Measurements from ENCODE around the gene ALOX12B. TPM values are rescaled to one million over a fixed set of nuclear protein-coding genes. Genes with fewer than 3 reads are reported as not detected.

The ALOX12B gene
- total RNA-seq, 4 donors from 2014 or later: 91.4 to 150 (median 119) TPM

DNA sequence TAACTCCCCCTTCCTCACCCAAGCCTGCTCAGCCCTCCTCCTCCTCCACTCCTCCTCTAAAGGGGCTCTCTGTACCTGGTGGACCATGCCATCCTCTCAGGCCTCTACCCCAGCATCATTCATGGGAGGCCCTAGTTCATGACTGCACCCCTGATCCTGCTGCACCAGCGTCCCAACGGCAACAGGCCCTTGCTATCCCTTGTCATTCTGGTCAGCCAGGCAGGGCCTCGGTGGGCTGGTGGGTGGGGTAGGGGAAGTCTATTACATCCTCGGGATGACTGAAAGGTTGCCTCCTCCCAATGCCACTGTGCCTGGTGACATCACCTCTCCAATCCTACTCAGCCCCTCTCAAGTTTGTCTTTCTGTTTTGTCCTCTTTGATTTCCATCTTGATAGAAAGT is 19.7 kb downstream of the ALOX12B start:
- Histone ChIP-seq H3K9me3 (no peaks in the 10 kb centered on the region), H3K4me1 (peaks cover 21% of the 10 kb centered on the region), H3K4me3 (no peak overlapping the region), H3K27me3 (peaks cover 41% of the 10 kb centered on the region), H3K27ac (no peak overlapping the region), H3K36me3 (no peaks in the 10 kb centered on the region)
- DNase-seq (ENCODE audit: low spot score in 2 of 2): no peak
- WGBS: 64% methylated on average over 4 of the region's 4 CpGs
- TF ChIP-seq, protein P1, sequence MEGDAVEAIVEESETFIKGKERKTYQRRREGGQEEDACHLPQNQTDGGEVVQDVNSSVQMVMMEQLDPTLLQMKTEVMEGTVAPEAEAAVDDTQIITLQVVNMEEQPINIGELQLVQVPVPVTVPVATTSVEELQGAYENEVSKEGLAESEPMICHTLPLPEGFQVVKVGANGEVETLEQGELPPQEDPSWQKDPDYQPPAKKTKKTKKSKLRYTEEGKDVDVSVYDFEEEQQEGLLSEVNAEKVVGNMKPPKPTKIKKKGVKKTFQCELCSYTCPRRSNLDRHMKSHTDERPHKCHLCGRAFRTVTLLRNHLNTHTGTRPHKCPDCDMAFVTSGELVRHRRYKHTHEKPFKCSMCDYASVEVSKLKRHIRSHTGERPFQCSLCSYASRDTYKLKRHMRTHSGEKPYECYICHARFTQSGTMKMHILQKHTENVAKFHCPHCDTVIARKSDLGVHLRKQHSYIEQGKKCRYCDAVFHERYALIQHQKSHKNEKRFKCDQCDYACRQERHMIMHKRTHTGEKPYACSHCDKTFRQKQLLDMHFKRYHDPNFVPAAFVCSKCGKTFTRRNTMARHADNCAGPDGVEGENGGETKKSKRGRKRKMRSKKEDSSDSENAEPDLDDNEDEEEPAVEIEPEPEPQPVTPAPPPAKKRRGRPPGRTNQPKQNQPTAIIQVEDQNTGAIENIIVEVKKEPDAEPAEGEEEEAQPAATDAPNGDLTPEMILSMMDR (IDR thresholded peaks at IDR 0.05): no peak
- TF ChIP-seq POLR2AphosphoS5 (IDR thresholded peaks at IDR 0.05) (no peak), POLR2A (IDR thresholded peaks at IDR 0.05) (no peak), EP300 (IDR thresholded peaks at IDR 0.05) (no peak)

DNA sequence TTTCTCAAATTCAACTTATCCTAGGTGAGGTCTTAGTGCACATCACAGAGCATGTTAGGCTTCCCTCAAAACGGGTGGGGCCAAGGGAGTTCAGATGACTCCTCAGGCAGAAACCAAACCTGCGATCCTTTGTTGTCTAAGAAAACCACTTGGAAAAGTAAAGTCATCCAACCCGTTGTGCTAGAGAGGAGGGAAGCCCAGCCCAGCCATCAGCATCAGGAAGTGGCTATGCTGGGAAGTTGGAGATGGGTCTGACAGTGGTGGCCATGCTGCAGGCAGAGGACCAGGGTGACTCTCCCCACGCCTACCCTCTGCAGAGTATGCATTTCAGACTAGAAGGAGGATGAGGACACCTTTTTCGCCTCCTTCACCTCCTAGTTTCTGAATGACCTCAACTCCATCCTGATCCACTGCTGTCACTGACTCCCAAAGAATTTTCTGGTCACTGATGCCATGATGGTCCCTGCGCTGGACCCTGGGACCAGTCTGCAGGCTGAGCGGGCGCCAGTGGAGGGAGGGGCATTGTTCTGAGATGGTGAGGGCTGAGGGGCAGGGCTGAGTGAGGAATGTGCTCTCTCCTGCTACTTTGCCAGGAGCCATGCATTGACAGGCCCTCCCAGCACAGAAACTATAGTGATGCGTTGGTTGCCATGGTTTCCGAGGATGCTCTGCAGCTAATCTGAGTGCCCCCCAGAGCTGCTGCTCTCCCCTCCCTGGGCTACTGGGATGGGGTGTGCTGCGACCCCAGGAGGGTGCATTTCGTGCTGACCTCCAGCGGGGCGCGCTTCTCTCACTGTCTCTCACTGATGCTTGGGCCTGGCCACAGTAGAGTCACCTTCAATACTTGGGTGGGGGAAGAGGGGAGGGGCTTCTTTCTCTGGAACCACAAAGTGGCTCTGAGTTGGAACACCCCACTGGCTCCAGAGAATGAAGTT is 20.4 kb downstream of the ALOX12B start:
- Histone ChIP-seq H3K36me3 (no peaks in the 10 kb centered on the region), H3K27me3 (peaks cover 41% of the 10 kb centered on the region), H3K27ac (no peak overlapping the region), H3K4me3 (no peak overlapping the region), H3K4me1 (peaks cover 17% of the 10 kb centered on the region), H3K9me3 (no peaks in the 10 kb centered on the region)
- DNase-seq (ENCODE audit: low spot score in 2 of 2): no peak
- TF ChIP-seq POLR2A (IDR thresholded peaks at IDR 0.05): no peak
- no peak for TF ChIP-seq POLR2AphosphoS5 (IDR thresholded peaks at IDR 0.05)
- no peak for TF ChIP-seq EP300 (IDR thresholded peaks at IDR 0.05)
- TF ChIP-seq, protein P1 (IDR thresholded peaks at IDR 0.05): no peak
- WGBS: 68% methylated on average over 12 of the region's 15 CpGs

DNA sequence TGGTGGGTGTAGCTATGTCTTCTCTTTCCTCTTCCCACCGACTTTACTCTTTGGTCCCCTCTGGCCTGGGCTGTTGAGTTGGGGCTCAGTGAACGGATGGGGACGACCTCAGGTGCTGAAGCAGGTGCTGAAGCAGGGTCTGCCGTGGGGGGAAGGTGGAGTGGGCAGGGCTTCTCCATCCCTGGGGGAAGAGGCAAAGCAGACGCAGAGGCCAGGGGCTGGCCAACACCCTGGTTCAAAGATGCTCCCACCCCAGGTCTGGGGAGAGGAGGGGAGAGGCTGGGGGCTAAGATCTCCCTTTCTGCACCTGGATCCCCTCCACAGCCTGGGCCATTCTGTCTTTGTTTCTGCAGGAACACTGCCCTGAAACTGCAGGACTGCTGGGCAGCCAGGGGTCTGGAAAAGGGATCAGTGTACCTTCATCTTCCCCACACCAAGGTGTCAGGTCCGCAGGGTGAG is 22.9 kb downstream of the ALOX12B start:
- no peak for TF ChIP-seq POLR2A (IDR thresholded peaks at IDR 0.05)
- TF ChIP-seq, protein P1 (IDR thresholded peaks at IDR 0.05): no peak
- TF ChIP-seq EP300 (IDR thresholded peaks at IDR 0.05): no peak
- TF ChIP-seq POLR2AphosphoS5 (IDR thresholded peaks at IDR 0.05): no peak
- Histone ChIP-seq H3K27ac (no peak overlapping the region), H3K27me3 (peaks cover 48% of the 10 kb centered on the region)

GRCh38 chr17:8063761-8064534 is 23.6 kb downstream of the ALOX12B start:
- Histone ChIP-seq H3K27ac (no peak overlapping the region), H3K4me3 (no peak overlapping the region), H3K36me3 (no peaks in the 10 kb centered on the region), H3K9me3 (no peaks in the 10 kb centered on the region), H3K4me1 (peaks cover 16% of the 10 kb centered on the region), H3K27me3 (peaks cover 53% of the 10 kb centered on the region)
- WGBS: 21% methylated on average over 16 of the region's 28 CpGs
- no peak for DNase-seq (ENCODE audit: low spot score in 2 of 2)
- TF ChIP-seq POLR2AphosphoS5 (IDR thresholded peaks at IDR 0.05) (no peak), POLR2A (IDR thresholded peaks at IDR 0.05) (no peak), EP300 (IDR thresholded peaks at IDR 0.05) (no peak)
- TF ChIP-seq, protein P1 (IDR thresholded peaks at IDR 0.05): no peak

More for the DNA sequence above, 22.9 kb downstream of the ALOX12B start:
- no peak for DNase-seq (ENCODE audit: low spot score in 2 of 2)
- Histone ChIP-seq H3K9me3 (no peaks in the 10 kb centered on the region), H3K4me3 (no peak overlapping the region), H3K4me1 (peaks cover 16% of the 10 kb centered on the region), H3K36me3 (no peaks in the 10 kb centered on the region)
- 55% methylated on average over 5 of the region's 6 CpGs for WGBS
